ENCODE data around the gene ITGAX.
"Not testable (repeated sequence)": the region's sequence is repeated elsewhere in the genome, so short reads cannot be mapped to it uniquely, and the experiment has no call there.

Gene ITGAX

DNA sequence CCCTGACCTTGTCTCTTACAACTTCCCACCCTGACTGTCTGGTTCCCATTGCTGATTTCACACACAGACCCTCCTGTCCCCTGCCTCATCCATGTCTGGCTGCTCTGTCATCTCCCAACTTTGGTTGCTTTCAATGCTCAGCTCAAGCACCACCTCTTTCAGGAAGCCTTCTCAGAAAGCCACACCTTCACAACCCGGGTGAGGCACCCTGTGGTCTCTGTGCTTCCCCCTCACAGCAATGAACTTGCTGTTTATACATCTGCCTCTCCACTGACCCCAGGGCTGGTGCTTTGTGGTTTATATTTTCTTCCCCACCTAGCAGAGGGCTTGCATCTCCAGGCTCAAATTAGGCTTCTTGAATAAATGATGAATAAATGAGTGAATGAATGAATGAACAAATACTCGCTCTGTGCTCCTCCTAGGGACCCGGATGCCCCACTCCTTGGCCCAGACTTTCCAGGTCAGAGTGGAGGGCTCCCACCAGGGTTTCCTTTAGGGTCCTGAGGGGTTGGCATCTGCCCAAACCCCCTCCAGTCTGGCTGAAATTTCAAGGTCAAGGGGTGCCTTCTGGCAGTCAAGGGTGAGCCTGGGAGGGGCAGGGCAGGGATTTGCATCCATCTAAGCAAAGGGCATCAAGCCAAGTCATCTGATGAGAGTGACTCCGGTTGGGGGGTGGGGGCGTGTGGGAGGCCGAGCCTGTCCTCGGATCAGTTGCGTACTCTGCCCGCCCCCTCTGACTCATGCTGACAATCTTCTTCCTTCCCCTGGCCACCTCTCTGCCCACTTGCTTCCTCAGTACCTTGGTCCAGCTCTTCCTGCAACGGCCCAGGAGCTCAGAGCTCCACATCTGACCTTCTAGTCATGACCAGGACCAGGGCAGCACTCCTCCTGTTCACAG lies at the start of gene ITGAX:
Gene ITGAX (plus strand): TSS at position 783 of the 898 bp plus-strand sequence. CDS start 79 bp downstream, at position 862.
- peak; percentile 24 to 47 for DNase-seq

DNA sequence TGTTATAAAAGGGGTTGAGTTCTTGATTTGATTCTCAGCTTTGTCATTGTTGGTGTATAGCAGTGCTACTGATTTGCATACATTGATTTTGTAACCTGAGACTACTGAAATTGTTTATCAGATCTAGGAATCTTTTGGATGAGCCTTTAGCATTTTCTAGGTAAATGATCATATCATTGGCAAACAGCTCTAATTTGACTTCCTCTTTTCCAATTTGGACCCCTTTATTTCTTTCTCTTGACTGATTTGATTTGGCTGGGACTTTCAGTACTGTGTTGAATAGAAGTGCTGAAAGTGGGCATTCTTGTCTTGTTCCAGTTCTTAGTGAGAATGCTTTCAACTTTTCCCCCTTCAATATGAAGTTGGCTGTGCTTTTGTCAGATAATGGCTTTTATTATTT lies 49.8 kb upstream of the ITGAX start:
- no peak for DNase-seq

DNA sequence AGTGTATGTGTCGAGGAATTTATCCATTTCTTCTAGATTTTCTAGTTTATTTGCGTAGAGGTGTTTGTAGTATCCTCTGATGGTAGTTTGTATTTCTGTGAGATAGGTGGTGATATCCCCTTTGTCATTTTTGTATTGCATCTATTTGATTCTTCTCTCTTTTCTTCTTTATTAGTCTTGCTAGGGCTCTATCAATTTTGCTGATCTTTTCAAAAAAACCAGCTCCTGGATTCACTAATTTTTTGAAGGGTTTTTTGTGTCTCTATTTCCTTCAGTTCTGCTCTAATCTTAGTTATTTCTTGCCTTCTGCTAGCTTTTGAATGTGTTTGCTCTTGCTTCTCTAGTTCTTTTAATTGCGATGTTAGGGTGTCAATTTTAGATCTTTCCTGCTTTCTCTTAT lies 46.6 kb upstream of the ITGAX start:
- not testable (repeated sequence) for DNase-seq

DNA sequence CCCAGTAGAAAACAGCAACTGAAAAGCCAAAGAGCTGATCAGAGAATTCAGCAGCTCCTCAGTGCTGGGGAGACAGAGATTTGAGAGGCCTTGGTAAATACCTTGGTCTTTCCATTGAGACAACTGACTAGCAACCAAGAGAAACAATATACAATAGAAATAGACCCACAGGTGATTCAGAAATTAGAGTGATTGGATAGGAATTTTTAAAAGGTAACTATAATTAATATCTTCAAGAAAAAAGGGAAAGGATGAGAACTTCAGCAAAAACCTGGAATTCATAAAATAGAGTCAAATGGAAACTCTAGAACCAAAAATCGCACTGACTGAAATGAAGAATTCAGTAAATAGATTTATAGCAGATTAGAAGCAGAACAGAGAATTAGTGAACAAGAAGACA lies 32.5 kb upstream of the ITGAX start:
- DNase-seq: no peak

DNA sequence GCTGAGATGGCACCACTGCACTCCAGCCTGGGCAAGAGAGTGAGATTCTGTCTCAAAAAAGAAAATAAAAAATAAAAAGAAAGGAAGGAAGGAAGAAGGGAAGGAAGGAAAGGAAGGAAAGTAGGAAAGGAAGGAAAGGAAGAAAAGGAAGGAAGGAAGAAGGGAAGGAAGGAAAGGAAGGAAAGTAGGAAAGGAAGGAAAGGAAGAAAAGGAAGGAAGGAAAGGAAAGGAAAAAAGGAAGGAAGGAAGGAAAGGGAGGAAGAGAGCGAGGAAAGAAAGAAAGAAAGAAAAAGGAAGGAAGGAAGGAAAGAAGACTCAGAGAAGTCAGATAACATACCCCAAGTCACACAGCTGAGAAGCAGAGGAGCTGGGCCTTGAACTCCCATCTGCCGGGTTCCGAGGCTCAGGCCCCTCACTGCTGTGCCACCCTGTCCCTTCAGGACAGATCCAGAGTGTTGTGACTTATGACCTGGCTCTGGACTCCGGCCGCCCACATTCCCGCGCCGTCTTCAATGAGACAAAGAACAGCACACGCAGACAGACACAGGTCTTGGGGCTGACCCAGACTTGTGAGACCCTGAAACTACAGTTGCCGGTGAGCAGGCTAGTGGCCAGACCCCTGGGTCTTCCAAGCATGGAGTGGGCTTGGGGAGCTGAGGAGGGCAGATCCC lies 30.9 kb upstream of the ITGAX start:
- DNase-seq: no peak

DNA sequence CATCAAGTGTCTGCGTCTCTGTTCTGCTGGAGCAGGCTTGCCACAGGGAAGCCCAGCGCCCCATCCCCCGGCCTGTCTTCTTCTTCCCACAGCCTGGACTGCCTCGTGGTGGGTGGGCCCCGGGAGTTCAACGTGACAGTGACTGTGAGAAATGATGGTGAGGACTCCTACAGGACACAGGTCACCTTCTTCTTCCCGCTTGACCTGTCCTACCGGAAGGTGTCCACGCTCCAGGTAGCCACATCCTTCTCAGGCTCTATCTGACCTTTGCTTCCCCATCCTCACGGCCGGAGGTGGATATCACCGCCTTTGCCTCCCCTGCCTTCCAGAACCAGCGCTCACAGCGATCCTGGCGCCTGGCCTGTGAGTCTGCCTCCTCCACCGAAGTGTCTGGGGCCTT lies 29.8 kb upstream of the ITGAX start:
- DNase-seq: no peak

DNA sequence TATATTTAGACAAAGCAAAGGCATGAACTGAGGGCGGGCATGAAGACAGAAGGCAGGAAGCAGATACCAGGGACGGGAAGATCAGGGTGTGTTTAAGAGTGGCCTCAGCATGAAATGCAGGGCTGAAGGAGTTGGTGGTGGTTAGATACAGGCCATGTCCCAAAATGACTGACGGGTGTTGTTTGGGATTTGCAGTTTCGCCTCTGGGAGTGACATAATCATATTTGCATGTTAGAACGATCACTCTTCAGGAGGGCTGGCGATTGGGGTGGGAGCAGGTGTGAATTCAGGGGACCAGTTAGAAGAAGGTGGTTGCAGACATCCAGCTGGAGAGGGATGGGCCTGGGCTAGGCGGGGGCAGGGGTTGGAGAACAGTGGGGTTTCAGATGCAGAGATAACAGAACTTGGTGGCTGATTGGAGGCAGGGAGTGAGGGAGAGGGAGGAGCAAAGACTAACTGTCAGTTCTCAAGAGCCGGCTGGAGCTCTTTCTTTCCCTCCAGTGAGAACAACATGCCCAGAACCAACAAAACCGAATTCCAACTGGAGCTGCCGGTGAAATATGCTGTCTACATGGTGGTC lies 27.2 kb upstream of the ITGAX start:
- no peak for DNase-seq

DNA sequence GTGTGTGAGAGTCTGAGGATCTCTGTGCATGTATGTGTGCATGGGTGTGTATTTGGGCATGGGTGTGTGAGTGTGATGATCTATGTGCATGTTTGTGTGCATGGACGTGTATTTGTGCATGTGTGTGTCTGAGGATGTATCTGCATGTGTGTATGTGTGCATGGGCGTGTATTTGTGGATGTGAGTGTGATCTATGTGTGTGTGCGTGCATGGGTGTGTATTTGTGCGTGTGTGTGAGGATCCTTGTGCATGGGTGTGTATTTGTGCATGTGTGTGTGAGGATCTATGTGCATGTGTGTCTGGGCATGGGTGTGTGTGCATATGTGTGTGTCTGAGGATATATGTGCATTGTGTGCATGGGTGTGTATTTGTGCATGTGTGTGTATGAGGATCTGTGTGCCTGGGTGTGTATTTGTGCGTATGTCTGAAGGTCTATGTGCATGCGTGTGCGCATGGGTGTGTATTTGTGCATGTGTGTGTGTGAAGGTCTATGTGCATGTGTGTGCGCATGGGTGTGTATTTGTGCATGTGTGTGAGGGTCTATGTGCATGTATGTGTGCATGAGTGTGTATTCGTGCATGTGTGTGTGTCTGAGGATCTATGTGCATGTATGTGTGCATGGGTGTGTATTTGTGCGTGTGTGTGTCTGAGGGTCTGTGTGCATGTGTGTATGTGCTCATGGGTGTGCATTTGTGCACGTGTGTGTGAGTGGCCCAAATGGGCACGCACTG lies 26.5 kb upstream of the ITGAX start:
- no peak for DNase-seq

DNA sequence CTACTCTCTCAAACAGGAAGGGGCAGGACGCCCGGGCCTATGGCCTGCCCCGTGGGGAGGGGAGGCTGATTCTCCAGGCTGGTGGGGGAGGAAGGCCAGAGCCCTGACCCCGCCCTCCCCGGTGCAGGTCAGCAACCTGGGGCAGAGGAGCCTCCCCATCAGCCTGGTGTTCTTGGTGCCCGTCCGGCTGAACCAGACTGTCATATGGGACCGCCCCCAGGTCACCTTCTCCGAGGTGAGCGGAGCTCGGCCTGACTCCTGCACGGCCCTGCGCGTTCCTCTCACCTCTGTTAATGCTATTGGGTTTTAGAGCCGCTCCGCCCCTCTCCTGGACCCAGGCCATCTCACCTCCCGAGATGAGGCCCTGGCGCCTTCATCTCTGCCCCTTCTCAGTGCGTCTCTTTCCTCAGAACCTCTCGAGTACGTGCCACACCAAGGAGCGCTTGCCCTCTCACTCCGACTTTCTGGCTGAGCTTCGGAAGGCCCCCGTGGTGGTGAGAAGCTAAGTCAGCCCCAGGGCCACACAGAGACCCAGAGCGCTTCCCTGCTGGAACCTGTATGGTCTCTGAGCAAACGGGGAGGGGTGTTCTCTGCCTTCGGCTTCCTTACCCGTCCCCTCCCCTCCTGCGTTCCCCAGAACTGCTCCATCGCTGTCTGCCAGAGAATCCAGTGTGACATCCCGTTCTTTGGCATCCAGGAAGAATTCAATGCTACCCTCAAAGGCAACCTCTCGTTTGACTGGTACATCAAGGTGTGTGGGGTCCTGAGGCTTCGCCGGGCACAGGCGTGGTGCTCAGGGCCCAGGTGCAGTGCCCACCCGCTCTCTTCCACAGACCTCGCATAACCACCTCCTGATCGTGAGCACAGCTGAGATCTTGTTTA lies 25.1 kb upstream of the ITGAX start:
- DNase-seq: no peak

DNA sequence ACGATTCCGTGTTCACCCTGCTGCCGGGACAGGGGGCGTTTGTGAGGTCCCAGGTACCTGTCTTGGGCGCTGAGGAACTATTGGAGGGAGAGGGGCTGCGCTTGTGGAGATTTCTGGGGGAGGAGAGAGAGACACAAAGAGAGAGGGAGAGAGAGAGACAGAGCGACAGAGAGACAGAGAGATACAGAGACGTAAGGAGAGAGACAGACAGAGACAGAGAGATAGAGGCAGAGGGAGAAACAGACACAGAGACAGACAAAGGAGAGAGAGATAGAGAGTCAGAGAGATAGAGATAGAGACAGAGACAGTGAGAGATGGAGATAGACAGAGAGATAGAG lies 24.5 kb upstream of the ITGAX start:
- no peak for DNase-seq

DNA sequence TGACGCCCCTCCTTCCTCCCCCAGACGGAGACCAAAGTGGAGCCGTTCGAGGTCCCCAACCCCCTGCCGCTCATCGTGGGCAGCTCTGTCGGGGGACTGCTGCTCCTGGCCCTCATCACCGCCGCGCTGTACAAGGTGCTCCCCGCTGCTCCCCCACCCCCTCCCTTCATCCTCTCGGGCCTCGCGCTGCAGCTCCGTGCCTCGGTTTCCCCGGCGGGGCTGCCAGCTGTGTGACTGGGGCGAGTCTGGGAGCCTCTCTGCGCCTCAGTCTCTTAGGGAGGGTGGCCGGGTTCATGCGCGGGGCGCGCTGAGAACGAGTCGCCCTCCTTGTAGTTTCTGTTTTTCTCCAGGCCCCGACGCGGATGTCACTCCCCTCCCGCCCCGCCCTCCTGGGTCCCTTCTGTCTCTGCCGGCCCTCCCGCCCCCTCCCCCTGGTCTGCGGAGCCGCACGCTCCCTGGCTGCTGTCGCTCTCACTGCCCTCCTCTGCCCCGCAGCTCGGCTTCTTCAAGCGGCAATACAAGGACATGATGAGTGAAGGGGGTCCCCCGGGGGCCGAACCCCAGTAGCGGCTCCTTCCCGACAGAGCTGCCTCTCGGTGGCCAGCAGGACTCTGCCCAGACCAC lies 23.7 kb upstream of the ITGAX start:
- DNase-seq: peak in 1 of 2 experiments; percentile 20

DNA sequence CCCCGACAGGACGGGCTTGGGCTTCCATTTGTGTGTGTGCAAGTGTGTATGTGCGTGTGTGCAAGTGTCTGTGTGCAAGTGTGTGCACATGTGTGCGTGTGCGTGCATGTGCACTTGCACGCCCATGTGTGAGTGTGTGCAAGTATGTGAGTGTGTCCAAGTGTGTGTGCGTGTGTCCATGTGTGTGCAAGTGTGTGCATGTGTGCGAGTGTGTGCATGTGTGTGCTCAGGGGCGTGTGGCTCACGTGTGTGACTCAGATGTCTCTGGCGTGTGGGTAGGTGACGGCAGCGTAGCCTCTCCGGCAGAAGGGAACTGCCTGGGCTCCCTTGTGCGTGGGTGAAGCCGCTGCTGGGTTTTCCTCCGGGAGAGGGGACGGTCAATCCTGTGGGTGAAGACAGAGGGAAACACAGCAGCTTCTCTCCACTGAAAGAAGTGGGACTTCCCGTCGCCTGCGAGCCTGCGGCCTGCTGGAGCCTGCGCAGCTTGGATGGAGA lies 23.1 kb upstream of the ITGAX start:
- DNase-seq: no peak

DNA sequence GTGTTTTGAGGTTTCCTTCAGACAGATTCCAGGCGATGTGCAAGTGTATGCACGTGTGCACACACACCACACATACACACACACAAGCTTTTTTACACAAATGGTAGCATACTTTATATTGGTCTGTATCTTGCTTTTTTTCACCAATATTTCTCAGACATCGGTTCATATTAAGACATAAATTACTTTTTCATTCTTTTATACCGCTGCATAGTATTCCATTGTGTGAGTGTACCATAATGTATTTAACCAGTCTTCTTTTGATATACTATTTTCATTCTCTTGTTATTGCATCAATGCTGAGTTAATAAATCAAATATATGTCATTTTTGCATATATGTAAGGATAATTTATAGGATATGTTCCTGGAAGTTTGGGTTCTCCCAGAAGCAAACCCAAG lies 22.4 kb upstream of the ITGAX start:
- no peak for DNase-seq

DNA sequence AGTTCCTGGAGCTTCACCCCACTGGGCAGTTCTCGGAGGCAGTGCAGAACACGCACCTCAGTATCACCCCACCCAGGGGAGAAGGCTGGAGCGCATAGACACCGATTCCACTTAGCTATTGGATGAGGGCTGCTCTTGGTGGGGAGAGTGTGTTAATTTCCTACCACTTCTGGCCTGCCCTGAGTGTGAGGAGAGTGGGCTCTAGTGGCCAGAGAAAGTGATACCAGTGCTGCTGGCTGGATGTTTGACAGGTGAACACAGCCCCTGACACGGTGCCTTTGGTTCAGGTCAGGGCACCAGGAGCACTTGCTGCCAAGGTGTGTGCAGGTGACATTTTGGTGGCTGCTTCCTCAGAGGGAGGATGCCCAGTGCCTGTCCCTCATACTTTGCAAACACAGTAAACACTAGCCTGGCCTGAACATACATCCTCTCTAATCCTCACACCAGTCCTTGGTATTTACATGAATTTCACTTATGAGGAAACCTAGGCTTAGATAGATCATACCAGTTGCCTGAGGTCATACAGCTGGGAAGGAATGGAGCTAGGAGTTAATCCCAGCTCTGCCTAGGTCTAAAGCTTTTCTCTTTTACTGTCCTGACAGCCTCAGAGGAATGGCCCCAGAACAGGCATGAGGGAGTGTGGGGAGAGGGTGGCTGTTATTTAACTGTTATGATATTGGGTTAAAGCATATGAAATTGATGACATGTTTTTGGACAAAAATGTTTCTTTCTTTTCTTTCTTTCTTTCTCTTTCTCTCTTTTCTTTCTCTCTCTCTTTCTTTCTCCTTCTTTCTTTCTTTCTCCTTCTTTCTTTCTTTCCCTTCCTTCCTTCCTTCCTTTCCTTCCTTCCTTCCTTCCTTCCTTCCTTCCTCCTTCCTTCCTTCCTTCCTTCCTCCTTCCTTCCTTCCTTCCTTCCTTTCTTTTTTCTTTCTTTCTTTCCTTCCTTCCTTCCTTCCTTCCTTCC lies 21.0 kb upstream of the ITGAX start:
- DNase-seq: peak in 1 of 2 experiments; percentile 8

DNA sequence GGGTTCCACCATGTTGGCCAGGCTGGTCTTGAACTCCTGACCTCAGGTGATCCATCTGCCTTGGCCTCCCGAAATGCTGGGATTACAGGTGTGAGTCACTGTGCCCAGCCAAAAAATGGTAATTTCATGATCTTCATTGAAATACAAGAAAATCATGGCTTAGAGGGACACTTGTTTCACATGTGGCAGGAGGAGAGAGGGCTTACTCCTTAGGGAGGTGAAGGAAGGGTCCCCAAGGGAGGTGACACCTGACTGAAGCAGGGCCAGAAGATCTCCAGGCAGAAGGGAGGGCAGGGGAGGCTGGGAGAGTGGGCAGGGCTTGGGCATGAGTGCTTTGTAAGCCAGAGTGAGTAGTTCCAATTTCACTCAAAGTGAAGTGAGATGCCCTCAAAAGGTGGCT lies 20.0 kb upstream of the ITGAX start:
- DNase-seq: no peak

DNA sequence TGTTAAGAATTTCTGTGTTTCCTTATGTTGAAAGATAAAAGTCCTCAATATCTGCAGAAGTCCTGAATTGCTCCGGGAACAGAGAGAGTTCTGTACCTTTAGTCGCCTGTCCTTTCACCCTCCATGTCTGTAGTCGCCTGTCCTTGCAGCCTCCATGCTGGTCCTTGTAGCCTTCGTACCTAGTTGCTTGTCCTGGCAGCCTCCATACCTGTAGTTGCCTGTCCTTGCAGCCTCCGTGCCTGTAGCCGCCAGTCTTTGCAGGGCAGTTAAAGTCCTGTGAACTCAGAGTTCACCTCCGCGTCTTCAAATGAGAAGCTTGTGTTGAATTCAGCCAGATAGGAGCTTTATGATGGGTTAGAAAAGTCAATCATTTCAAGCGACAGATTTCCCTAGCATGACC lies 19.5 kb upstream of the ITGAX start:
- DNase-seq: no peak

DNA sequence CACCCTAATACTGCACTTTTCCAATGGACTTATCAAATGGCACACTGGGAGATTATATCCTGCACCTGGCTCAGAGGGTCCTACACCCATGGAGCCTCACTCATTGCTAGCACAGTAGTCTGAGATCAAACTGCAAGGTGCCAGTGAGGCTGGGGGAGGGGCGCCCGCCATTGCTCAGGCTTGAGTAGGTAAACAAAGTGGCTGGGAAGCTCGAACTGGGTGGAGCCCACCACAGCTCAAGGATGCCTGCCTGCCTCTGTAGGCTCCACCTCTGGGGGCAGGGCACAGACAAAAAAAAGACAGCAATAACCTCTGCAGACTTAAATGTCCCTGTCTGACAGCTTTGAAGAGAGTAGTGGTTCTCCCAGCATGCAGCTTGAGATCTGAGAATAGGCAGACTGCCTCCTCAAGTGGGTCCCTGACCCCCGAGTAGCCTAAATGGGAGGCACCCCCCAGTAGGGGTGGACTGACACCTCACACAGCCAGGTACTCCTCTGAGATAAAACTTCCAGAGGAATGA lies 16.8 kb upstream of the ITGAX start:
- not testable (repeated sequence) for DNase-seq

DNA sequence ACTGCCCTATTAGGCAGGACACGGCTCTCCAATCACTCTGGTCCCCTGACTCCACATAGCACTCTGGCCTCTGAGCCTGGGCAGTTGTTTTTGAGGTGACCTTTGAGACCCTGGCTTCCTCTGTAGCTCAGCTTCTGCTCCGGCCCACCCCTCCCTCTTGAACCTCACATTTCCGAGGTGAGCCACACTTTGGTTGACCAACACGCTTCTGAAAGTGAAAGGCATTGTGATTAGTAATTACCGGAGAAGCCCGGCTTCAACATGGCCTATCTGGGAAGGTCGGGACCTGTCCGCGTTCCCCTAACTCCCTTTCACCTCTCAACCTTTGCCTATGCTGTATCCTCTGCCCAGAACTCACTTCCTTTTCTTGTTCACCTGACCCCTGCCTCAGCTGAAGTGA lies 10.3 kb upstream of the ITGAX start:
- DNase-seq: no peak

DNA sequence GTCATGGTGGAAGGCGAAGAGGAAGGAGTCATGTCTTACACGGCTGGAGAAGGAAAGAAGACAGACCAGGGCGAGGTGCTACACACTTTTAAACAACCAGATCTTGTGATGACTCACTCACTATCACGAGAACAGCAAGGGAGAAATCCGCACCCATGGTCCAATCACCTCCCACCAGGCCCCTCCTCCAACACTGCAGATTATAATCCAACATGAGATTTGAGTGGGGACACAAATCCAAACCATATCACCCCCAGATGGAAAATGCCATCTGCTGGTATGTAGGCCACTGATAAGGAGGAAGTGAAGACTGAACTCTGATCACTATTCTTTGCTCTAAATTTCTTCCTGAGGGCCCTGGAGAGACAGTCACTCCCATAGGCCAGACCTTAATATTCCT lies 7.5 kb upstream of the ITGAX start:
- DNase-seq: no peak

DNA sequence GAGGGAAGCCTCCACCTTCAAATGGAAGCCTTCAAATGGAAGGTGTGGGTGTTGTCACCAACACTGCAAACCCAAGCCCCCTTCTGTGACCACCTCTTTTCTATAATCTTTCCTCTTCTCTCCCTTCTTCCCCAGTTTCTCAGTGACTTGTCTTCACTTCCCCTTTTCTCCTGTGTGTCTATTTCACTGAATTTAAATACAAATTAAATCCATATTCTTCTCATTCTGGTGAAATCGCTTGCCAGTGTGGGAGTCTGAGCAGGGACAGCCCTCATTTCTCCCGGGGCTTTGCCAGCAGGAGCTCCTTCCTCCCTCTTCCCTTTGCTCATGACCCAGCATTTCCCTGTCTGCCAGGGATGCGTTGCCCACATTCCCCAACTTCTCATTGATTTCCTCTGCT lies 6.4 kb upstream of the ITGAX start:
- no peak for DNase-seq

Data from stimulated activated CD4-positive, alpha-beta T cell treated with anti-CD3 and anti-CD28 coated beads, Interleukin-4, amount 100 ng/mL, for 4 hours (primary cell).